22Rv1 (cell line): ENCODE measurements around the gene ZNF665.

Experiments used
- CTCF ChIP-seq: fragments of 450-650 bp; IDR thresholded peaks from 2 replicates; pipeline ENCODE4 v1.5.1; 2017; ENCODE audit warnings: mild to moderate bottlenecking
- ZFX ChIP-seq: fragments of 450-650 bp; IDR thresholded peaks from 2 replicates; pipeline ENCODE4 v1.6.1; 2017; ENCODE audit warnings: antibody characterized with exemption, borderline replicate concordance

- no peak for TF ChIP-seq CTCF
- no peak for TF ChIP-seq ZFX
Measured at GRCh38 chr19:53123400-53123799, 69.8 kb downstream of the ZNF665 start.
